NCI-H2227 treated with DMSO at 0.1 percent for 48 hours (cell line): ENCODE results near the gene SCN1B.
"Not testable (repeated sequence)": the region's sequence is repeated elsewhere in the genome, so short reads cannot be mapped to it uniquely, and the experiment has no call there.

ENCODE experiments used
- DNase-seq: peaks from one replicate; lab custom pipeline; 2025; lab: John Stamatoyannopoulos, UW

SCN1B gene

DNA sequence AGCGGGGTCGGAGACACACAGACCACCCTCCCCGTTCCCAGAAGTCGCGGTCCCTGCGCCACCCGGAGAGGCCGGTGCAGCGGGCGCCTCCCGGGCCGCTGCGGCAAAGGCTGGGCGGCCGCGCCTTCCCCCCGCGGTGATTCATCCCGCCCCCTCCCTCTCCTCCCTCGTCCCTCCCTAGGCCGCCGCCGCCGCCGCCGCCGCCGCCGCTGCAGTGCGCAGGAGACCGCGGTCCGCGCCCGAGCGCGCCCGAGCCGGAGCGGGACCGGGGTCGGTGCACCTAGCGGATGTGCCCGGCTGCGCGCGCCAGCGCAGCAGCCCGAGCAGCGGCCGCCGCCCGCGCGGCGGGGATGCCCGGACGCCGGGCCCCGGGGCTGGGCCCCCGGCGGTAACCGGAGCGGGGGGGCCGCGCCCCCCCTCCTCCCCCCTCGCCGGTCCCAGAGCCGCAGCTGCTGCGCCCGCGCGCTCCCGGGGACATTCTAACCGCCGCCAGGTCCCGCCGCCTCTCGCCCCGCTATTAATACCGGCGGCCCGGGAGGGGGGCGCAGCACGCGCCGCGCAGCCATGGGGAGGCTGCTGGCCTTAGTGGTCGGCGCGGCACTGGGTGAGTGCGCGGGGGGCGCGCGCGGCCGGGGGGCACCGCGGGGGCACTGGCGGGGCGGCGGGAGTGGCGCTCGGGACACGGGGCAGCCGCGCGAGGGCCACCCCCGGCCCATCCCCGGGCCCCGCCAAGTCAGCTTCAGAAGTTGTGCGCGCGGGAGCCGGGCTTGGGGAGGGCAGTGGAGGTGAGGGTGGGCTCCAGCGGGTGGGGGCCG is at the start of gene SCN1B:
Gene SCN1B, plus strand, starts transcription at position 214 of the 815 bp plus-strand sequence. Its CDS starts 351 bp downstream, at position 565.
- peak; percentile 80 for DNase-seq

DNA sequence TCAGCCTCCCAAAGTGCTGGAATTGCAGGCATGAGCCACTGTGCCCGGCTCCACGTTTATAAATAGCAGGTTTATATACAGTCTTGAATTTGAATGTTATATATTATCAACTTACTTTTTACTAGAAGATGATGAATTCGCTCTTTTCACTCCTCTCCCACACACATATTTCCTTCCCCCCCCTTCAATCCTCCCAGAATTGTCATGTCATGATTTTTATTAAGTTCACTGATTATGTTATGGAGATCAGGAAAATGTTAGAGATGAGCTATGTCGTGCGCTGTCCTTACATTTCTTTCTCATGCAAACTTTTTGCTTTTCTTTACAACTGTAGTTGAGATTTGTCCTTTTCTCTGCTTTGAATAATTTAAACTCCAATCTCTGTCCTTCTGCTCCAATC is 48.0 kb upstream of the SCN1B start:
- DNase-seq = no peak

GRCh38 chr19:34983786-34984185 is 46.5 kb upstream of the SCN1B start:
- DNase-seq = no peak

- DNase-seq = no peak
Measured at GRCh38 chr19:34984287-34984686, 46.0 kb upstream of the SCN1B start.

GRCh38 chr19:34985249-34986022 is 44.8 kb upstream of the SCN1B start:
- no peak for DNase-seq

DNA sequence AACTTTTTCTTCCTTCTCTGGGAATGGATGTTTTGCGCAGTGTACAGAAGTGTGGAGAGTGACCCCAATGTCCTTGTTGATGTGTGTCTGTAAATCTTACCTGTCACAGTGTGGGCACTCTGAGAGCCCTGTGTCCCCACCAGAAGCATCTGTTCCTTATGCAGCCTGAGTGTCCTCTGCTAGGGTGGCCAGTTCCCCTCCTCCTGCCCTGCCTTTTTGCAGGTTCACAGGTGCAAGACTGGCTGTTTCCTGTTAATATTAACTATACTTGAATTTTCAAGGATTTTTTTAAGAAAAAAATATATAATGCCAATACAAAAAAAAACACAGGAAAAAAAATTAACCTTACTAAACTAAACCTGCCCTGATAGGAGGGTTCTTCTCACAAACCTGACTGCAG is 42.2 kb upstream of the SCN1B start:
- DNase-seq = no peak

- no peak for DNase-seq
Measured at GRCh38 chr19:34989298-34989697, 41.0 kb upstream of the SCN1B start.

DNA sequence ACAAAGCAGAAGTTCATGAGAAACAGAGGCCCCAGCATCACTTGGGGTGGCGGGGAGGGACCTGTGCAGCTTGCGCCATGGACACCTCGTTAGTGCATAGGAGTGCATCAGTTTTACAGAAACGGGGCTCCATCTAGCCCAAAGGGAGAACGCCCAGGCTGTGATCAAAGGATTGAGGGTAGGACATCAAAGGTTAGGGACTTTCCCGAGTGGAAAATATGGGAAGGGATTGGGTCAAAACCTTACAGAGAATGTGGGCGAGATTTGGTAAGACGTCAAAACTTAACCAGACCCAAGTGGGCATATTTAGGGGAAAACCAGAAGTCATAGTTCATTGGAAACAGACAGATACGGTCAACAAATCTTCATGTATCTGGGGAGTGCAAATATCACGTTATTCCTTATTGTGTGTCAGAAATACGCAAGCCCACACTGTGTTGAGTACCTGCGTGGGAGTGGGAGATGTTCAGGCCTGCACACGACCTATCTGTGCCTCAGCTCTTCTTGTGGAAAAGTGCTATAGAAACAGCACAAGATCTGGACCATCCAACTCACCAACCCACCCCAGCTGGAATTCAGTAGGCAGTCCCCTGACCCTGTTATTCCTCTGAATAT is 39.6 kb upstream of the SCN1B start:
- no peak for DNase-seq

GRCh38 chr19:34991542-34992333 is 38.5 kb upstream of the SCN1B start:
- DNase-seq = no peak

DNA sequence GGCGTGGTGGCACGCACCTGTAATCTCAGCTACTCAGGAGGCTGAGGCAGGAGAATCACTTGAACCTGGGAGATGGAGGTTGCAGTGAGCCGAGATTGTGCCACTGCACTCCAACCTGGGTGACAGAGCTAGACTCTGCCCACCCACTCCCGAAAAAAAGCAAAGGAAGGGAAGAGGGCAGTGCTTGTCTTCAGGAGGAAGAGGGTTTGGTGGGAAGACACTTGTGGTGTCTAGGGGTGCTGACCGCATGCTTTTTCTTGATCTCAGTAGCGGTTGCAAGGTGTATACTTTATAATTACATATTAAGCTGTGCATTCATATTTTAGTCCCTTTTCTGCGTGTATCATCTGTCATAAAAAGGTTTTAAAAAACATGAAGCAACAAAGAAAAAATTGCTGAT is 37.7 kb upstream of the SCN1B start:
- DNase-seq = not testable (repeated sequence)

GRCh38 chr19:34994286-34994642 is 36.0 kb upstream of the SCN1B start:
- no peak for DNase-seq

DNA sequence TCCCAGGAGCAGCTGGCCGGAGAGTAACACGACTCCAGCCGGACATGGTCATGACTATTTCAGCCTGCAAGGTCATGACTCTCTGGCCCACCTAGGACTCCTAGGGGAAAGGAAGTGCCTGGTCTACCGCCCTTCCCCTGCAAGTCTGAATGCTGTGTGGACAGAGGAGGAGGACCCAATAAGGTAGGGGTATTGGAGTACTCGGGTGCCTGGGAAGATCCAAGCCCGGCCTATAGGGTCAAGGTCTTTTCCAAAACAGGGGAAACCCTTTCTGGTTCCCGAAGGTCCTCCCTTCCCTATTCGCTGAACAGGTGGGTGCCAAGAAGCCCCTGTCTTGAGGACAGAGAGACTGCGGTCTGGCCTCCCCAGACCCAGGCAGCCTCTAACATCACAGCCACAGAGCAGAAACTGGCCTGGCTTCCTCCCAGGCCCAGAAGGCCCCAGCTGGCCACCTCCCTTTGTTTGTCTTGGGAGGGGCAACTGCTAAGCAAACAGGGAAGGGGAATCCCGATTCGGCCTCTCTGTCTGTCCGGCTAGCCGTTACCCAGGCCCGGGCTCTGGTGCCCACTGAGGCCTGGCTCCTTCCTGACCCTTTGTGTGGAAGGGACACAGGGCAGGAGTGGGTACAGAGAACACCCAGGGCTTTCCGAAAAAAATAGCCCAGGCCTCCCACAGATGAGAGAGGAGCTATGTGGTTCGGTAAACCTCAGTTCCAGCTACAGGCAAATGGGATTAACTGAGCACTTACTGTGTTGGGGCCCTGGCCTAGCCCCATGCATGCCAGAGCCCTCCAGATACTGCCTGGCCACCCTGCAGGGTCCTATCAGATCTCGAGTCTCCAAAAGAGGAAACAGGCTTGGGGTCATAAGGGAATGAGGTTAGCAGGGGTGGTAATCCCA is 35.4 kb upstream of the SCN1B start:
- DNase-seq = no peak

DNA sequence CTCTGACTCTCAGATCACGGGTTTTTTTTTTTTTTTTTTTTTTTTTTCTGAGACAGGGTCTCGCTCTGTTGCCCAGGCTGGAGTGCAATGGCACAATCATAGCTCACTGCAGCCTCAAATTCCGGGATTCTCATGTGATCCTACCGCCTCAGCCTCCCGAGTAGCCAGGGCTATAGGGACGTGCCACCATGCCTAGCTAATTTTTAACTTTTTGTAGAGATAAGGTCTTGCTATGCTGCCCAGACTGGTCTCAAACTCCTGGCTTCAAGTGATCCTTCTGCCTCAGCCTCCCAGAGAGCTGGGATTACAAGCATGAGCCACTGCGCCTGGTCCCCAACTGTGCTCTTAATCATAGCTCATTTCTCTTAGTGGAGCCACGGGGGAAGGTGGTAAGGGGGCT is 34.7 kb upstream of the SCN1B start:
- no peak for DNase-seq

GRCh38 chr19:34997071-34997617 is 33.1 kb upstream of the SCN1B start:
- no peak for DNase-seq

DNA sequence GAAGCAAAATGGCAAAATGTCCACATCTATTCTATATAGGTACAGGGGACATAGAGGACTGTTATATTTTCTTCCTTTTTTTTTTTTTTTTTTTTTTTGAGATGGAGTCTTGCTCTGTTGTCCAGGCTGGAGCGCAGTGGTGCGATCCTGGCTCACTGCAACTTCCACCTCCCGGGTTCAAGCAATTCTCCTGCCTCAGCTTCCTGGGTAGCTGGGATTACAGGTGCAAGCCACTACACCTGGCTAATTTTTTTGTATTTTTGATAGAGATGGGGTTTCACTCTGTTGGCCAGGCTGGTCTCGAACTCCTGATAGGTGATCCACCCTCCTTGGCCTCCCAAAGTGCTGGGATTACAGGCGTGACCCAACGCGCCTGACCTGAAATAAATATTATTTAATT is 32.0 kb upstream of the SCN1B start:
- DNase-seq = not testable (repeated sequence)

- DNase-seq = no peak
Measured at GRCh38 chr19:34998777-34999497, 31.3 kb upstream of the SCN1B start.

DNA sequence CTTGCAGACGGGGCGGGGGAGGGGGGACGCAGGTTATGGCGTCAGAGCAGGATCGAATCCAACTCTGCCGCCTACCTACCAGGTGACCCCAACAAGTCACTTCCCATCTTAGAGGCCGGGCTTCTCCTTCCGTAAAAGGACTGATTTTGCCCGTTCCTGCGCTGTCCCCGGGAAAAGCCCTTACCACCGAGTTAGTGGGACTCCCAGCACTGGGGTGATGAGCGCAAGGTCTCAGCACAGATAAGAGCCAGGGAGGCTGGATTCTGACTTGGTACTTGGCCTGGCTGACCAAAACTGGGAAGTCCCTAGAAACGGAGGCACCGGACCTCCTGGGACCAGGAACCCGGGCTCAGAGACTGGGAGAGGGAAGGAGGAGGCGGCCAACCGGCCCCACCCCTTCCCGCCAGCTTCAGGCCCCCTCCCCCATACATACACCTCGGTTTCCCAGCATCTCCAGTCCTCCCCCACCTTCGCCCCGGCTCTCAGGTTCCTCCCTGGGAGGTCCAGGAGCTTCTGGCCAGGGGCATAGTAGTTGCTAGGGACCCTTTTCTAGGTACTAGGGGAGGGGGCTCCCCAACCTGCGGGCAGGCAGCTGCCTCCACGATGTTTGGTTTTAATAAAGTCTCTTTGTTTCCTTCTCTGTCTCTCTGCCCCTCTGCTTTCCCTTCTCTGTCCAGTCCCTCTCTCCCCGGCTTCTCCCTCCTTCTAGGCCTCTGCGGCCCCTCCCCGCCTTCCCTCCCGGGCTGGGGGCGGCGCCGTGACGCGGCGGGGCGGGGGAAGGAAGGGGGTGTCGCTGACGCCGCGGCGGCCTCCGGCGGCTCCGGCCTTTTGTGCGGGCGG is 30.6 kb upstream of the SCN1B start, which contains the start of gene GRAMD1A:
Gene GRAMD1A, plus strand, starts transcription at position 826 of the 840 bp plus-strand sequence. CDS start 156 bp downstream, outside the sequence.
- peak; percentile 99 for DNase-seq

GRCh38 chr19:35000338-35000646 is 30.0 kb upstream of the SCN1B start:
- no peak for DNase-seq
